ENCODE results near the gene SH3RF2. TPM values are rescaled to one million over a fixed set of nuclear protein-coding genes. Genes with fewer than 3 reads are reported as not detected.

Gene SH3RF2
- total and polyA plus RNA-seq, 2 donors (not counting 3 experiments of a cell fraction or from before 2014, with no cell fraction given) = 0.54 to 0.84 TPM

DNA sequence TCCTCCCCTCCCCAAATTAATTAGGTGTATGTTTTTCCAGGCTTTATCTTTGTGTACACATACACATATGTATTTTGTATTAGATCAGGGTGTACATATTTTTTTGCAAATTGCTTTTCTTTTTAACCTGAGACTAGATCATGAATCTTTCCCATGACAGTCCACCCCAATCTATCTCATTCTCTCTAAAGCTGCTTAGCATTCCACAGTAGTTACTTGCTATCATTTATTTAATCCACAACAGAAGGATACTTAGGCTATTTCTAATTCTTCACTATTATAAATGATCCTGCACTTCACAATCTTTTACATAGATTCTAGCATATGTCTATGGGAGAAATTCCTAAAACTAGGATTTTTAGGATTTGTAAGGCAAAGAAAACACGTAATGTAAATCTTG lies 43.9 kb downstream of the SH3RF2 start:
- H3K4me2 ChIP-seq (ENCODE audit: insufficient read depth, low read length) = no peak overlapping the region
- dilution Hi-C loops (cut with MboI; ENCODE audit: extremely low pct_ligation_motif_present, low sequenced_read_pairs) (no loop called here), intact Hi-C loops (cut with micrococcal nuclease) (no loop called here)
- H3K9me1 ChIP-seq (replicated peaks; ENCODE audit: control insufficient read depth, extremely low read depth, insufficient read depth, low read length) = no peaks in the 10 kb centered on the region
- peaks cover 18% of the 10 kb centered on the region for H3K4me1 ChIP-seq (ENCODE audit: control insufficient read depth, extremely low read depth, insufficient read depth, low read length)
- ChIA-PET CTCF (interaction anchor here (1.0 to 2.6 kb wide), 5 partner anchors 10 to 1777 kb away, joined by 3 to 12 read pairs (median 4); no protein-coding TSS in a partner anchor), POLR2A (no interaction called here)
- peaks cover 0 to 3% of the 10 kb centered on the region in 2 experiments for H3K27me3 ChIP-seq (ENCODE audit: control insufficient read depth in 2 of 2, insufficient read depth in 2 of 2, low read length in 2 of 2)
- H3K9ac ChIP-seq (replicated peaks; ENCODE audit: extremely low read depth, insufficient read depth, low read length) = no peak overlapping the region
- no peaks in the 10 kb centered on the region for H3K36me3 ChIP-seq (ENCODE audit: control insufficient read depth in 2 of 2, extremely low read depth in 1 of 2, insufficient read depth in 2 of 2, low read length in 2 of 2)
- no peak overlapping the region for H2AFZ ChIP-seq (ENCODE audit: low read depth, low read length)
- H3K27ac ChIP-seq (ENCODE audit: insufficient read depth, low read depth, low read length) = no peak overlapping the region
- DNase-seq (ENCODE audit: low read depth, low spot score) (no peak), FAIRE-seq (no peak)
- H3K4me3 ChIP-seq (replicated peaks in 1 of 3; ENCODE audit: insufficient read depth in 1 of 3, low read depth in 1 of 3, low read length in 3 of 3) = no peak overlapping the region
- no peaks in the 10 kb centered on the region for H3K79me2 ChIP-seq (ENCODE audit: control insufficient read depth, insufficient read depth, low read length)
- no peaks in the 10 kb centered on the region for H4K20me1 ChIP-seq (replicated peaks; ENCODE audit: control insufficient read depth, extremely low read depth, insufficient read depth, low read length)
- TF ChIP-seq GATA2 (IDR thresholded peaks at IDR 0.05; ENCODE audit: insufficient read depth, insufficient read length, low read depth, low read length) (no peak), POLR2A (IDR thresholded peaks at IDR 0.05; ENCODE audit: low read depth, low read length) (no peak), MYC (IDR thresholded peaks at IDR 0.05; ENCODE audit: low read depth, low read length) (no peak), FOS (IDR thresholded peaks at IDR 0.05; ENCODE audit: borderline replicate concordance, insufficient read depth, low read length) (no peak), EZH2 (IDR thresholded peaks at IDR 0.05; ENCODE audit: borderline replicate concordance, low read depth, low read length, severe bottlenecking) (no peak), JUN (IDR thresholded peaks at IDR 0.05; ENCODE audit: borderline replicate concordance, insufficient read depth, insufficient read length, low read depth) (no peak)
- TF ChIP-seq, protein P1, sequence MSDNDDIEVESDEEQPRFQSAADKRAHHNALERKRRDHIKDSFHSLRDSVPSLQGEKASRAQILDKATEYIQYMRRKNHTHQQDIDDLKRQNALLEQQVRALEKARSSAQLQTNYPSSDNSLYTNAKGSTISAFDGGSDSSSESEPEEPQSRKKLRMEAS (IDR thresholded peaks at IDR 0.05; ENCODE audit: insufficient read depth, insufficient read length) = no peak
- TF ChIP-seq, protein P2, sequence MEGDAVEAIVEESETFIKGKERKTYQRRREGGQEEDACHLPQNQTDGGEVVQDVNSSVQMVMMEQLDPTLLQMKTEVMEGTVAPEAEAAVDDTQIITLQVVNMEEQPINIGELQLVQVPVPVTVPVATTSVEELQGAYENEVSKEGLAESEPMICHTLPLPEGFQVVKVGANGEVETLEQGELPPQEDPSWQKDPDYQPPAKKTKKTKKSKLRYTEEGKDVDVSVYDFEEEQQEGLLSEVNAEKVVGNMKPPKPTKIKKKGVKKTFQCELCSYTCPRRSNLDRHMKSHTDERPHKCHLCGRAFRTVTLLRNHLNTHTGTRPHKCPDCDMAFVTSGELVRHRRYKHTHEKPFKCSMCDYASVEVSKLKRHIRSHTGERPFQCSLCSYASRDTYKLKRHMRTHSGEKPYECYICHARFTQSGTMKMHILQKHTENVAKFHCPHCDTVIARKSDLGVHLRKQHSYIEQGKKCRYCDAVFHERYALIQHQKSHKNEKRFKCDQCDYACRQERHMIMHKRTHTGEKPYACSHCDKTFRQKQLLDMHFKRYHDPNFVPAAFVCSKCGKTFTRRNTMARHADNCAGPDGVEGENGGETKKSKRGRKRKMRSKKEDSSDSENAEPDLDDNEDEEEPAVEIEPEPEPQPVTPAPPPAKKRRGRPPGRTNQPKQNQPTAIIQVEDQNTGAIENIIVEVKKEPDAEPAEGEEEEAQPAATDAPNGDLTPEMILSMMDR (IDR thresholded peaks at IDR 0.05; ENCODE audit: extremely low read depth in 1 of 2, insufficient read depth in 1 of 2, low read depth in 1 of 2, low read length in 2 of 2) = no peak
- no TSS peak for BruUV-seq (replicated peaks)
- no peaks in the 10 kb centered on the region for H3K9me3 ChIP-seq (replicated peaks; ENCODE audit: control insufficient read depth, insufficient read depth, low read length)
